Activated naive CD4-positive, alpha-beta T cell treated with anti-CD3 and anti-CD28 coated beads for 36 hours (primary cell): ENCODE results near the gene P4HA2. TPM values are rescaled to one million over a fixed set of nuclear protein-coding genes. Genes with fewer than 3 reads are reported as not detected.
A peak's percentile ranks its signal among the peaks of the same experiment; 100 is the strongest.

Source experiments
- CTCF ChIA-PET: fragments of 350-600 bp; sonication (Branson Sonifier 250); formaldehyde crosslinking; loops from one replicate; lab custom pipeline; 2021; ENCODE audit warnings: antibody characterized with exemption; lab: Charles Lee
- DNase-seq: peaks from one replicate; pipeline ENCODE4 v3.0.0-alpha.2; 2020
- H3K27ac Mint-ChIP-seq: one replicate; pipeline ENCODE4 v1.8.0; 2021; ENCODE audit warnings: mild to moderate bottlenecking, mixed read lengths
- H3K27me3 Mint-ChIP-seq: one replicate; pipeline ENCODE4 v1.8.0; 2021; ENCODE audit warnings: low read depth, mixed read lengths
- H3K36me3 Mint-ChIP-seq: one replicate; pipeline ENCODE4 v1.8.0; 2021; ENCODE audit warnings: low read depth, mixed read lengths
- H3K4me1 Mint-ChIP-seq: one replicate; pipeline ENCODE4 v1.8.0; 2021; ENCODE audit warnings: low read depth, mixed read lengths
- H3K4me3 Mint-ChIP-seq: one replicate; pipeline ENCODE4 v1.8.0; 2021; ENCODE audit warnings: mild to moderate bottlenecking, moderate library complexity, mixed read lengths
- H3K9me3 Mint-ChIP-seq: one replicate; pipeline ENCODE4 v1.8.0; 2021; ENCODE audit warnings: mixed read lengths
- intact Hi-C: fragments of 100-400 bp; cut with micrococcal nuclease; formaldehyde crosslinking; loops from one replicate; pipeline ENCODE4 v1.15.1; 2023
- total RNA-seq, 2 experiments: library from RNA; stranded (reverse); gene quantifications; one replicate each; pipeline ENCODE4 v1.2.3, GENCODE V29; 2021

The P4HA2 gene
- total RNA-seq, 2 experiments from 2014 or later = 0.47 to 0.74 TPM

GRCh38 chr5:132226516-132227234 is 978 bp downstream of the P4HA2 start:
- Mint-ChIP-seq H3K4me3 (no peak overlapping the region), H3K9me3 (no peaks in the 10 kb centered on the region), H3K27me3 (peaks cover 34% of the 10 kb centered on the region), H3K36me3 (no peaks in the 10 kb centered on the region), H3K4me1 (peaks cover 4% of the 10 kb centered on the region), H3K27ac (no peak overlapping the region)
- CTCF ChIA-PET = interaction anchor here (0.7 to 2.5 kb wide), 5 partner anchors 11 to 162 kb away, joined by 3 to 13 read pairs (median 4); no protein-coding TSS in a partner anchor
- intact Hi-C loops = no loop called here
- no peak for DNase-seq

- H3K4me1 Mint-ChIP-seq = peaks cover 4% of the 10 kb centered on the region
- H3K4me3 Mint-ChIP-seq = no peak overlapping the region
- CTCF ChIA-PET = interaction anchor here (1.1 to 2.5 kb wide), 2 partner anchors 12 to 47 kb away, joined by 4 to 13 read pairs; no protein-coding TSS in a partner anchor
- no peak overlapping the region for H3K27ac Mint-ChIP-seq
- H3K9me3 Mint-ChIP-seq = no peaks in the 10 kb centered on the region
- H3K36me3 Mint-ChIP-seq = no peaks in the 10 kb centered on the region
- DNase-seq = peak; percentile 43
- intact Hi-C loops = no loop called here
- H3K27me3 Mint-ChIP-seq = peaks cover 30% of the 10 kb centered on the region
Observed at GRCh38 chr5:132225165-132226032, 2.3 kb downstream of the P4HA2 start.

GRCh38 chr5:132224716-132225115 is 2.9 kb downstream of the P4HA2 start:
- Mint-ChIP-seq H3K4me1 (peaks cover 4% of the 10 kb centered on the region), H3K4me3 (no peak overlapping the region), H3K9me3 (no peaks in the 10 kb centered on the region), H3K27ac (no peak overlapping the region), H3K36me3 (no peaks in the 10 kb centered on the region), H3K27me3 (peaks cover 26% of the 10 kb centered on the region)
- intact Hi-C loops = no loop called here
- no peak for DNase-seq
- CTCF ChIA-PET = interaction anchor here (0.7 to 2.5 kb wide), 2 partner anchors 13 to 29 kb away, joined by 5 to 13 read pairs; no protein-coding TSS in a partner anchor

GRCh38 chr5:132223861-132224260 is 3.8 kb downstream of the P4HA2 start:
- Mint-ChIP-seq H3K9me3 (no peaks in the 10 kb centered on the region), H3K36me3 (no peaks in the 10 kb centered on the region), H3K27ac (no peak overlapping the region), H3K4me1 (peaks cover 4% of the 10 kb centered on the region), H3K27me3 (peaks cover 18% of the 10 kb centered on the region), H3K4me3 (no peak overlapping the region)
- intact Hi-C loops = no loop called here
- no peak for DNase-seq
- CTCF ChIA-PET = interaction anchor here (1.6 kb wide), 1 partner anchor 14 kb away, joined by 13 read pairs; no protein-coding TSS in a partner anchor

GRCh38 chr5:132222649-132223038 is 5.0 kb downstream of the P4HA2 start:
- intact Hi-C loops = no loop called here
- Mint-ChIP-seq H3K36me3 (no peaks in the 10 kb centered on the region), H3K9me3 (no peaks in the 10 kb centered on the region), H3K27me3 (peaks cover 13% of the 10 kb centered on the region), H3K27ac (no peak overlapping the region), H3K4me3 (no peak overlapping the region), H3K4me1 (peaks cover 4% of the 10 kb centered on the region)
- CTCF ChIA-PET = interaction anchor here (1.6 kb wide), 1 partner anchor 15 kb away, joined by 13 read pairs; no protein-coding TSS in a partner anchor
- DNase-seq = no peak

GRCh38 chr5:132221781-132222648 is 5.6 kb downstream of the P4HA2 start:
- DNase-seq = no peak
- H3K36me3 Mint-ChIP-seq = no peaks in the 10 kb centered on the region
- no peaks in the 10 kb centered on the region for H3K9me3 Mint-ChIP-seq
- H3K27me3 Mint-ChIP-seq = peaks cover 12% of the 10 kb centered on the region
- intact Hi-C loops = no loop called here
- peaks cover 4% of the 10 kb centered on the region for H3K4me1 Mint-ChIP-seq
- CTCF ChIA-PET = no interaction called here
- H3K4me3 Mint-ChIP-seq = no peak overlapping the region
- no peak overlapping the region for H3K27ac Mint-ChIP-seq

GRCh38 chr5:132220491-132220890 is 7.2 kb downstream of the P4HA2 start:
- Mint-ChIP-seq H3K4me1 (peaks cover 3% of the 10 kb centered on the region), H3K27ac (no peak overlapping the region), H3K36me3 (no peaks in the 10 kb centered on the region), H3K27me3 (peaks cover 5% of the 10 kb centered on the region), H3K9me3 (no peaks in the 10 kb centered on the region), H3K4me3 (no peak overlapping the region)
- CTCF ChIA-PET = interaction anchor here (2.5 kb wide), 1 partner anchor 18 kb away, joined by 6 read pairs; no protein-coding TSS in a partner anchor
- intact Hi-C loops = no loop called here
- no peak for DNase-seq

- Mint-ChIP-seq H3K27ac (no peak overlapping the region), H3K4me1 (no peaks in the 10 kb centered on the region), H3K4me3 (no peak overlapping the region), H3K36me3 (no peaks in the 10 kb centered on the region), H3K9me3 (no peaks in the 10 kb centered on the region), H3K27me3 (peaks cover under 1% of the 10 kb centered on the region)
- CTCF ChIA-PET = interaction anchor here (2.5 kb wide), 1 partner anchor 18 kb away, joined by 6 read pairs; no protein-coding TSS in a partner anchor
- no peak for DNase-seq
- intact Hi-C loops = no loop called here
Observed at GRCh38 chr5:132219981-132220380, 7.7 kb downstream of the P4HA2 start.

GRCh38 chr5:132219289-132219970 is 8.2 kb downstream of the P4HA2 start:
- CTCF ChIA-PET = interaction anchor here (2.5 kb wide), 1 partner anchor 19 kb away, joined by 6 read pairs; no protein-coding TSS in a partner anchor
- H3K4me1 Mint-ChIP-seq = no peaks in the 10 kb centered on the region
- DNase-seq = no peak
- no peaks in the 10 kb centered on the region for H3K27me3 Mint-ChIP-seq
- no peaks in the 10 kb centered on the region for H3K9me3 Mint-ChIP-seq
- H3K4me3 Mint-ChIP-seq = no peak overlapping the region
- intact Hi-C loops = no loop called here
- H3K27ac Mint-ChIP-seq = no peak overlapping the region
- no peaks in the 10 kb centered on the region for H3K36me3 Mint-ChIP-seq

- Mint-ChIP-seq H3K36me3 (no peaks in the 10 kb centered on the region), H3K27ac (no peak overlapping the region), H3K4me3 (no peak overlapping the region), H3K27me3 (no peaks in the 10 kb centered on the region), H3K4me1 (no peaks in the 10 kb centered on the region), H3K9me3 (no peaks in the 10 kb centered on the region)
- CTCF ChIA-PET = interaction anchor here (1.4 kb wide), 1 partner anchor 20 kb away, joined by 4 read pairs; no protein-coding TSS in a partner anchor
- intact Hi-C loops = no loop called here
- DNase-seq = no peak
Observed at GRCh38 chr5:132218321-132218720, 9.3 kb downstream of the P4HA2 start.

GRCh38 chr5:132215329-132215728 is 12.3 kb downstream of the P4HA2 start:
- H3K36me3 Mint-ChIP-seq = no peaks in the 10 kb centered on the region
- no peaks in the 10 kb centered on the region for H3K4me1 Mint-ChIP-seq
- H3K27me3 Mint-ChIP-seq = no peaks in the 10 kb centered on the region
- H3K9me3 Mint-ChIP-seq = no peaks in the 10 kb centered on the region
- CTCF ChIA-PET = interaction anchor here (0.8 to 1.4 kb wide), 4 partner anchors 9 to 24 kb away, joined by 3 to 4 read pairs (median 4); no protein-coding TSS in a partner anchor
- H3K27ac Mint-ChIP-seq = no peak overlapping the region
- H3K4me3 Mint-ChIP-seq = no peak overlapping the region
- intact Hi-C loops = no loop called here
- no peak for DNase-seq
